DND-41 (cell line): ENCODE data around the gene ARL8A.

Experiments
- EZH2 ChIP-seq: IDR thresholded peaks from 3 replicates; pipeline ENCODE4 v1.6.1; 2012; ENCODE audit warnings: borderline replicate concordance, low read depth, mild to moderate bottlenecking, moderate library complexity, low read length, inconsistent platforms; ENCODE audit not compliant: severe bottlenecking
- TF ChIP-seq, protein P1 (sequence below): IDR thresholded peaks from 2 replicates; pipeline ENCODE4 v1.5.1; 2012; ENCODE audit warnings: borderline replicate concordance, low read length, moderate library complexity, mild to moderate bottlenecking; ENCODE audit not compliant: poor library complexity, severe bottlenecking; ENCODE audit errors: extremely low read depth

DNA sequence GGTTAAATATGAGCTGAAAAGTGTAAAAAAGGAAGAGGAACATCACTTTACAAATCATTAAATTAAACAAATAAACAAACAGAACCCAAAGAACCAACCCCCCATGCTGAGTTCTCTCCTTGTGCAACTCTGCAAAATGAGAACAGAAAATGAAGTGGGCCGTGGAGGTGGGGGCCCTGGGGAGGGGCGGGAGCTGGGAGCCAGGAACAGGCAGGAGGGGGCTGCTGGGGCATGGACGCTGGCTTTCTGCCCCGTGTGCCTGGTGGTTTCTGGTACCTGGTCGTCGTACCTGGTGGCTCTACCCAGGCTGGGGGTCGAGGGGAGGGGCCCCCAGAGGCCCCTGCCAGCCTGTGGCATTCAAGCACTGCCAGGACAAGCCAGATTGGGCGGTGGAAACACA is 11.0 kb downstream of the ARL8A start:
- TF ChIP-seq, protein P1, sequence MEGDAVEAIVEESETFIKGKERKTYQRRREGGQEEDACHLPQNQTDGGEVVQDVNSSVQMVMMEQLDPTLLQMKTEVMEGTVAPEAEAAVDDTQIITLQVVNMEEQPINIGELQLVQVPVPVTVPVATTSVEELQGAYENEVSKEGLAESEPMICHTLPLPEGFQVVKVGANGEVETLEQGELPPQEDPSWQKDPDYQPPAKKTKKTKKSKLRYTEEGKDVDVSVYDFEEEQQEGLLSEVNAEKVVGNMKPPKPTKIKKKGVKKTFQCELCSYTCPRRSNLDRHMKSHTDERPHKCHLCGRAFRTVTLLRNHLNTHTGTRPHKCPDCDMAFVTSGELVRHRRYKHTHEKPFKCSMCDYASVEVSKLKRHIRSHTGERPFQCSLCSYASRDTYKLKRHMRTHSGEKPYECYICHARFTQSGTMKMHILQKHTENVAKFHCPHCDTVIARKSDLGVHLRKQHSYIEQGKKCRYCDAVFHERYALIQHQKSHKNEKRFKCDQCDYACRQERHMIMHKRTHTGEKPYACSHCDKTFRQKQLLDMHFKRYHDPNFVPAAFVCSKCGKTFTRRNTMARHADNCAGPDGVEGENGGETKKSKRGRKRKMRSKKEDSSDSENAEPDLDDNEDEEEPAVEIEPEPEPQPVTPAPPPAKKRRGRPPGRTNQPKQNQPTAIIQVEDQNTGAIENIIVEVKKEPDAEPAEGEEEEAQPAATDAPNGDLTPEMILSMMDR: no peak
- no peak for TF ChIP-seq EZH2
